AG08395 (cell line): Measurements from ENCODE around the gene PRPF19.

Source experiments
- DNase-seq: peaks from one replicate; pipeline ENCODE4 v3.0.0; 2012; ENCODE audit warnings: mixed read lengths, low spot score

Gene PRPF19

DNA sequence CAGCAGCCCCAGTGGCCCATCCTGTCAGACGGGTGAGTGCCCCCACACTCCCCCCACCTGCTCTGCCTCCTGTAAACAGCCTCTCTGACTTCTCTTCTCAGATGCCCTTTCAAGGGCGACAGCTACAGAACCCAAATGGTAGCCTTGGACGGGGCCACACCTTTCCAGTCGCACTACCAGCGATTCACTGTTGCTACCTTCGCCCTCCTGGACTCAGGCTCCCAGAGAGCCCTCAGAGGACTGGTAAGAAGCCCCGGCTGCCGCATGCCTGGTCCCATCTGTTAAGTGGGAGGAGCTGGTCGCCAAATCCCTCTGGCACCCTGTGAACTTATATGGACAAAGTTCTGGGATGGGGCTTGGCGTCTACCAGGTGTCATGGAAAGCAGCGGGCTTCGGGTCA lies 32.9 kb downstream of the PRPF19 start:
- no peak for DNase-seq

DNA sequence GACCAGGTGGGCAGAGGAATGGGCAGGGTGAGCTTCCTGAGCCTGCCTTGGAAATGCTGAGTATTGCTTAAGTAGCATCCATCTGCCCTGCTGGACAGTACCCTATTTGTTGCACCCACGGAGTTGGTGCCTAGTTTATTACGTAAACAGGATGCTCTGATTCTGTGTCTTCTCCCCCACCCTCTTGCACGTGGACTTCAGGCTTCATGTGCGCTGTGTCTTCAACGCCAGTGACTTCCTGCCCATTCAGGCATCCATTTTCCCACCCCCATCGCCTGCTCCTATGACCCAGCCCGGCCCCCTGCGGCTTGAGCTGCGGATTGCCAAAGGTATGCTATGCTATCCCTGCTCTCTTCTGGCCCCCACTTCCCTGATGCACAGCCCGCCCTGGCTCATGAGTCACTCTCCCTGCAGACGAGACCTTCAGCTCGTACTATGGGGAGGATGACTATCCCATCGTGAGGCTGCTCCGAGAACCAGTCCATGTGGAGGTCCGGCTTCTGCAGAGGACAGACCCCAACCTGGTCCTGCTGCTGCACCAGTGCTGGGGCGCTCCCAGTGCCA lies 33.3 kb downstream of the PRPF19 start:
- DNase-seq, result peak; percentile 52

DNA sequence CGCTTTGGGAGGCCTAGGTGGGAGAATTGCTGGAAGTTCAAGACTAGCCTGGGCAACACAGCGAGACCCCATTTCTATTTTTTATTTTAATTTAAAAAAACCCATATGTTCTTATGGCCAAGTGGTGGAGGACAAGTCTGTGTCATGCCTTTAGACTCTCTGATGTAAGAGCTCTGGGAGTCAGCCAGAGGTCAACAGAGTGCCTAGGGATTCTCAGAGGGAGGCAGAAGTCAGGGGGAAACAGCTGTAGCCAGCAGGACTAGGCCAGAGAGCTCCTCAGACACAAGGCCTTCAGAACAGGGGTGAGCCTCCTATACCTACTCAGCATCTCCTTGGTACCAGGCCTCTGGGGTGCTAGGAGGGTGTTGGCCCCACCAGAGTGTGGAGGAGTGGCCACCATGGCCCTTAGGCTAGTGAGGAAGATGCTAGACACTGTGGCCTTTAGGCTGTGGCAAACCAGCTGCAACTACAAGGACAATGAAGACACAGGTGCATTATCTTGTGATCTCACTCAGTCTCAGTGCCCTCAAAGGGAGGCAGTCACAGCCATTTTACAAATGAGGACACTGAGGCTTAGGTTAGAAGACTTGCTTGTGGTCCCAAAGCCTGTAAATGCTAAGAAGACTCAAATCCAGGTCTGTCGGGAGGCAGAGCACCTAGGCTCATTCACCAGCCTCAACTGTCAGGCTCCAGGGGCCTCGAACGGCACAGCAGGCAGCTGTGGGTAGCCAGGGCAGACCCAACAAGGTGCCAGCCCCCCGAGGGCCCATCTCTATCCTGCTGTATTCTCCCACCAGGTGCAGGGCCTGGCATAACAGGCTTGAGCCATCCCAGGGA lies 34.0 kb downstream of the PRPF19 start:
- peak; percentile 67 for DNase-seq

DNA sequence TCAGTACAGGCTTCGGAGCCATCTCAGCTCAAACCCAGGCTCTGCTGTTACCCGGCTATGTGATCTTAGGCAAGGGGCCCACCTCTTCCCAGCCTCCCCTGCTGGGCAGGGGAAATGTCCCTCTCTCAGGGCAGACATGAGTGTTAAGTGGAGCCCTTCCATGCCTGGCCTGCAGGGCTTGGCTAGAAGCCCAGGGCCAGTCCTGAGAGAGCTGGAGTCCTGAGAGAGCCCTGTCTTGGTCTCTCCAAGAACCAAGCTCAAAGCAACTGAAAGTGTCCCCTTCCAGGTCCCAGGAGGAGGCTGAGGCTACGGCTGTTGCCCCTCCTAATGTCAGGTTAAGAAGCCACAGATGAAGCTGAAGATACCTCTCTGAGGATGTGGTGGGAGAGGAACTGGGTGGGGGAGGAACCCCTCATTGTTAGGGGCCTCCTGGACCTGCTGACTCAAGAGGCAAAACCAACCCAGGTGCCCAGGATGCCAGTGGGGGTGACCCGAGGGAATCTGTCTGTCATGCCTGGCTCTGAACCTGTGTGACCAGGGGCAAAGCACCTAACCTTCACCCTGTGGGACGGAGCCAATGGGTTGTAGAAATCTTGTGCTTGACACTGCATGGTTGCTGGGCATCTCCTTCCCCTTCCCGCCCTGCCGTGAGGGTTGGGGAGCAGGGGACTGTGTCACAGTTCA lies 34.9 kb downstream of the PRPF19 start:
- DNase-seq, result peak; percentile 50

DNA sequence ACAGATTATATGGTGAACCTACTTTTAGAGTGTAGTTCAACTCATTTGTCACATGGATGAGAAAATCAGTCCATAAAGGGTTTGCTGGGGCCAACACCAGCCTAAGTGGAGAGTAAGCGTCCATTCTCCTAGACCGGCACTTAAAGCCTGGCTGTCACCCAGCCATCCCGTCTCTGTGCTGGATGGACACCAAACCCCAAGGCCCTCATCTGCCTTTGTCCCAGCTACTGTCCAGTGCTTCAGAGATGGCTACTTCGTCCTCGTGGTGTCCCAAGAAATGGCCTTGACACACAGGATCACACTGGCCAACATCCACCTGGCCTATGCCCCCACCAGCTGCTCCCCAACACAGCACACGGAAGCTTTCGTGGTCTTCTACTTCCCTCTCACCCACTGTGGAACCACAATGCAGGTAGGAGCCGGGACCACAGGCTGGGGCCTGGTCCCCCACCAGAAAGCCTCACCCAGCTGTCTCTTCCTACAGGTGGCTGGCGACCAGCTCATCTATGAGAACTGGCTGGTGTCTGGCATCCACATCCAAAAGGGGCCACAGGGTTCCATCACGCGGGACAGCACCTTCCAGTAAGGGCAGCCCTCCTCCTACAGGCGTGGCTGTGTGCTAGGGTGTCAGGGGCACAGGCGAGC lies 35.5 kb downstream of the PRPF19 start:
- no peak for DNase-seq

DNA sequence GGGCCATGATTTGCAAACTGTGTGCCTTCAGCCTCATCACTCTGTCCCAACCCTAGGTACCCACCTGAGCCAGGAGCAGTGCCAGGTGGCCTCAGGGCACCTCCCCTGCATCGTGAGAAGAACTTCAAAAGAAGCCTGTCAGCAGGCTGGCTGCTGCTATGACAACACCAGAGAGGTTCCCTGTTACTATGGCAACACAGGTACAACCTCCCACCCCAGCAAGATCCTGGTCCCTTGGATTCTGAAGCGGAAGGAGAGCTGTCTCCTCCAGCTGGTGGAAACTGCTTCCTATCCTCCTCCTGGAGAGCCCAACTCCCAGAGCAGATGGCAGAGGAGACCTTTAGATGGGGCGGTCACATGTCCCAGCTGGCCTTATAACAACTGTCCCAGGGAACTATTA lies 36.1 kb downstream of the PRPF19 start:
- DNase-seq, result no peak

DNA sequence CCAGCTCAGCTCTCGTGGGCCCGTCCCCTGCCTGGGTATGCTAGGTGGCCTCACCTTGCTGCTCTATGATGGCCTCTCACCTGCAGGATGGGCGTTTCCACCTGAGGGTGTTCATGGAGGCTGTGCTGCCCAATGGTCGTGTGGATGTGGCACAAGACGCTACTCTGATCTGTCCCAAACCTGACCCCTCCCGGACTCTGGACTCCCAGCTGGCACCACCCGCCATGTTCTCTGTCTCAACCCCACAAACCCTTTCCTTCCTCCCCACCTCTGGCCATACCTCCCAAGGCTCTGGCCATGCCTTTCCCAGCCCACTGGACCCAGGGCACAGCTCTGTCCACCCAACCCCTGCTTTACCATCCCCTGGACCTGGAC lies 36.9 kb downstream of the PRPF19 start:
- DNase-seq, result no peak

DNA sequence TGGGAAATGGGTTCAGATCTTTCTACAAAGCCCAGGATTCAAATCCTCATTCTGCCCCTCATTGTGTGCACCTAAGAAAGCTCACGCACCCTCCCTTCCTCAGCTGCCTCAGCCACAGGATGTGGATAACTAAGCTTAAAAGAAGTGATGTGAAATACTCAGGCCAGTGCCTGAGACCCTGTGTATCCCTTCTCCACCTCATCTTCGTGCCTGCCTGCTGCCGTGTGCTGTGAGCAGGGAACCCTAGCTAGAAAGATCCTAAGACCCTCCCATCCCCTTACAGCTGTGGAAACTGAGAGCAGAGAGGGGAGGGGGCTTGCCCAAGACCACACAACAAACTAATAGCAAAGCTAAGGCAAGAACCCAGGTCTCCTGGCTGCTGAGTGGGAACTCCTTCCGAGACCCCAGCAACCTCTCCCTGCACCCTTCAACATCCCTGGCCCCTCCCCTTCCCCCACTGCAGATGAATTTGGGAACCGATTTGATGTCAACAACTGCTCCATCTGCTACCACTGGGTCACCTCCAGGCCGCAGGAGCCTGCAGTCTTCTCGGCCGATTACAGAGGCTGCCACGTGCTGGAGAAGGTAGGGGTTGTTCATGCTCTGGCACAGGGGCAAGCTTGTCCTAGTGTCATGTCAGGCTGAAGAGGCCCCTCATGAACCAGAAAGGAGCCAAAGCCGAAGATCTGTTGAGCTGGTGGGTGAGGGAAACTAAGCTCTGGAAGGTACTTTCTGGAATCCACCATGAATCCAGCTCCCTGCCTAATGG lies 37.5 kb downstream of the PRPF19 start:
- no peak for DNase-seq

DNA sequence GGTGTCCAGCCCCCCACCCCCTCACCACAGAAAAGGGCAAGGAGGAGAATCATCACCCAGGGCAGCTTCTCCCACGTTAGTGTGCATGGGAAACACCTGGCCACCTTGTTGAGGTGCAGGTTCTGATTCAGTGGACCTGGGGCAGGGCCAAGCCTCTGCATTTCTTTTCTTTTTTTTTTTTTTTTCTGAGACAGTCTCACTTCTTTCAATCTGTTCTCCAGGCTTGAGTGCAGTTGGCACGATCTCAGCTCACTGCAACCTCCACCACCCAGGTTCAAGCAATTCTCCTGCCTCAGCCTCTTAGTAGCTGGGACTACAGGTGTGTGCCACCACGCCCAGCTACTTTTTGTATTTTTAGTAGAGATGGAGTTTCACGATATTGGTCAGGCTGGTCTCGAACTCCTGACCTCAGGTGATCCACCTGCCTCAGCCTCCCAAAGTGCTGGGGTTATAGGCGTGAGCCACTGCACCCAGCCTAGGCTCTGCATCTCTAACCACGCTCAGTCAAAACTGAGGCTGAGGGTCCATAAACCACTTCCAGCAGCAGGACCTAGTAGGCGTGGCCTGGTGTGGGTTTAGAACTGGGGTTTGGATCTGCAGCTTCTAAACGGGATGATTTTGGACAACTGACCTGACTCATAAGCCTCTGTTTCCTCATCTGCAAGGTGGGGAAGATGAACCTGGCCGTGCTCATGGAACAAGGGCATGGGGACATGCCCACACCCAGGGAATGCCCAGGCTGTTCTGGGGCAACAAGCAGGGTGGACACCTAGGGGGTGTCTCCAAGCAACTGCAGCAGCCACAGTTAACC lies 38.3 kb downstream of the PRPF19 start:
- DNase-seq, result no peak

DNA sequence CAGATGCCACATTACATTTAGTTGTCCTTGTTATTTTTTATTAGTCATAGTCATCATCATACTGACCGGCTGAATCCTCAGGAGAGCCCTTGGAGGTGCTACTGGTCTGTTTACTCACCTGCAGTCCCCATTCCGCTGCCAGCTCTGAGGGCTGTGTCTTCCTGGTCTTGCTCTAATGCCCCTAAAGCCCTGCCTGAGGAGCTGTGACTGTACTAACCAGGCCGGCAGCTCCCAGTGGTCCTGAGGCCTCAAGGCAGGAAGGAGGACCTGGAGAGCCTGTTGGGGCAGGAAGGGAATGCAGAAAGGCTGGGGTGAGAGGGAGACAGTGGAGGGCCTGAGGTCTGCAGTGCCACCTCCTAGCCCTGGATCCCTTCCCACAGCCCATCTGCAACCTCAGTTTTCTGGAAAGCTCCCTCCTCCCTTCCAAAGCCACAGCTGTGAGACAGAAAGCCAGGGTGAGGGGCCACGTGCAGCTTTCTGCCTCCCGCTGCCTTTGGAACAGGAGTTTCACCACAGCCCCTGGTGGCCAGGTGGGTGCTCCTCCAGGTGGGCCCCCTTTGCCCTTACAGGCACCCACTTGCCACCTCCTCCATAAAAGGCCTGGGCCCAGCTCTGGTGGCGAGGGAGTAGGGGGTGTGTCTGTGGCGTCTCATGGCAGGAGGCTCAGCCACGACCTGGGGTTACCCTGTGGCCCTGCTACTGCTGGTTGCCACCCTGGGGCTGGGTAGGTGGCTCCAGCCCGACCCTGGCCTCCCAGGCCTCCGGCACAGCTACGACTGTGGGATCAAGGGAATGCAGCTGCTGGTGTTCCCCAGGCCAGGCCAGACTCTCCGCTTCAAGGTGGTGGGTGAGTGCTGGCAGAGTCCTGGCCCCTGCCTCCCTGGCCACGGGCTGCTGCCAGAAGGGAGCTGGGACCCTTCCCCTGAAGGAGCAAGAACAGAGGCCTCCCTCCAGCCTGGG lies 39.2 kb downstream of the PRPF19 start, which contains the start of gene ZP1:
TSS of gene ZP1 (plus strand) at position 632 of the 960 bp plus-strand sequence. CDS start at position 652, 20 bp downstream.
- DNase-seq, result no peak

DNA sequence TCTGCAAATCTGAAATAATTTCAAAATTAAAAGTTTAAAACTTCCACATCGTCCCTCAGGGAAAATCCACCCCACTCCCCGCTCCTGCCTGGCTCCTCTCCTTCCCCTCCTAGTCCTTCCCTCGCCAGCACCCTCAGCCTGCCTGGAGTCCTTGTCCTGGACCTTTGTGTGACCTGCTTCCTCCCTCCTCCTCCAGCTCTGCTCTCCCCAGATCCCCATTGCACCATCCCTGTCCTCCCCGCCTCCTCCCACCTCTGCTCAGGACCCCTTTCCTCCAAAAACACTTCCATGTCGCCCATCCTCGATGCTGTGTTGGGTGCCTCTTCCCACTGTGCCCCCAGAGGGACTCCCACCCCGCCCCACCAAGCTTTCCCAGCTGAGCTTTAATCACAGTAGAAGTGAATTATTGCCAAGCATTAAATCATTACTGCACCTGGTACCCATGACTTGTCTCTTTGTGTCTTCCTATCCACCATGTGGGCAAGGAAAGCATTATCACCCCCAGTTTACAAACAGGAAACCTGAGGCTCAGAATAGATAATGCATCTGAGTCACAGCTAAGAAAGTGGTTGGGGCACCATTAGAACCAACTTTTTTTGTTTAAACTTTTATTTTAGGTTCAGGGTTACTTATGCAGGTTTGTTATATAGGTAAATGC lies 41.4 kb downstream of the PRPF19 start:
- no peak for DNase-seq

DNA sequence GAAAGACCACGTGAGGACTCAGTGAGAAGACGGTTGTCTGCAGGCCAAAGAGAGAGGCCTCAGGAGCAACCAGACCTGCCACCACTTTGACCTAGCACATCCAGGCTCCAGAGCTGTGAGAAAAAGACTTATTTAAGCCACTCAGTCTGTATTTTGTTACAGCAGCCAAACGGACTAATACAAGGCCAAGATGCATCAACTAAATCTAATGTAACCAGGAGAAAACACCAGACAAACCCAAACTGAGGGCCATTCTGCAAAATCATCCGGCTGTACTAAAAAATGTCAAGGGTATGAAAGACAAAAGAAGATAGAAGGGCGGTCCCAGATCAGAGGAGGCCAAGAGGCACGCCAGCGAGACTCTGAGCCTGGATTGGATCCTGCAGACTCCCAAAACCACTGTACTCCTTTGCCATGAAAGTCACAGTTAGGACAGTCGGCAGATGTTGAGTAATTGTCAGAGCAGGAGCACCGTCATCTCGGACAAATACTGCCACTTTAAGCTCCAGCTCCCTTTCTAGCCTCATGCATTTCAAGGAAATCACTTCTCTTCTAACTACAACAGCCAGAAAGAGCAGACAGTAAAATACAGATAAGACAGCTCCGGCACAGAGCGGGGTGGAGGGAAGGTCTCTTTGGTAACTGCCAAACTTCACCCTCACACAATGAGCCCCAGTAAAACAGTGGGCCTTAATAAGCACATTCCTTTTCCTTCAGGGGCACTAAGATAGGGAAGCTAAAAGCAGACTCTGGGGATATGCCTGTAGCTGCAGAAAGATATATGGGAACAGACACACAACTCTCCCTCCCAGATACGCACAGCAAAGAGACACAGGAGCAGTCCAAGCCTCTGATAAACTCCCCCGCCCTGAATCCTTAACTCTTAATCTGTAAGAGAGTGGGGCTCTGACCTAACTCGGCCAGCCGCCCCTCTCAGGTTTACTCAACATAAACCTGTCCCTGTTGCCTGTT lies 42.5 kb downstream of the PRPF19 start:
- no peak for DNase-seq

DNA sequence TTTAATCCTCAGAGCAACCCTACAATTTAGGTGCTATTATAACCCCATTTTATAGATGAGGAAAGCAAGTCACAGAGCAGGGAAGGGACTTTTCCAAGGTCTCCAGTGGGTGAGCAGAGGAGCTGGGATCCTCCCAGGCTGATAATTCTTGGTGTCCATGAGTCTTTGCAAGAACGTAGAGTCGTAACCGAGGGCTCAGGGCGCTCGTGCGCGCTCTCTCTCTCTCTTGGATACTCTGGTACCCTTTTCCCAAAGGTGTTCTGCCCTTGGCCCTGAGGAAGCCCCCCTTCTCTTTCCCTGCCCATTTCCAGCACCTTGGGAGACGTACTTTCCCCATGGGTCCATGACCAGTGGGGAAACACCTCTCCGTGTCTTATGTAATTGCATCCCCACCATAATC lies 44.2 kb downstream of the PRPF19 start:
- DNase-seq, result no peak

DNA sequence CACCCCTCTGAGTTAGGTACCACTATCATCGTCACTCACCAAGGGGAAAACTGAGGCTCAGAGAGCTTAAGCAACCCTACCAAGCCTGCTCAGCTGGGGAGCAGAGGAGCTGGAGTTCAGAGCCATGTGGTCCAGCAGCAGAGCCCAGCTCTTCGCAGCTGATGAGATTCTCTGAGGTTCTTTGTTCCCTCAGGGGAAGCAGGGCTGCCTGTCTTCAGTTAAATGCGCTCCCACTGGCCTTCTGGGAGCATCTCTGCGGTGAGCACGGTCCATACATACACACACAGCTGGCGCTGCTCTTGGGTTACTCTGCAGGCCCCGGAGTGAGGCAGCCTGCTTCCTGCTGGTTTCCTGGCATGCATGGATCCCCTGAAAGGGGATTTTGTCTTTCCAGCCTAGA lies 45.4 kb downstream of the PRPF19 start:
- DNase-seq, result no peak

DNA sequence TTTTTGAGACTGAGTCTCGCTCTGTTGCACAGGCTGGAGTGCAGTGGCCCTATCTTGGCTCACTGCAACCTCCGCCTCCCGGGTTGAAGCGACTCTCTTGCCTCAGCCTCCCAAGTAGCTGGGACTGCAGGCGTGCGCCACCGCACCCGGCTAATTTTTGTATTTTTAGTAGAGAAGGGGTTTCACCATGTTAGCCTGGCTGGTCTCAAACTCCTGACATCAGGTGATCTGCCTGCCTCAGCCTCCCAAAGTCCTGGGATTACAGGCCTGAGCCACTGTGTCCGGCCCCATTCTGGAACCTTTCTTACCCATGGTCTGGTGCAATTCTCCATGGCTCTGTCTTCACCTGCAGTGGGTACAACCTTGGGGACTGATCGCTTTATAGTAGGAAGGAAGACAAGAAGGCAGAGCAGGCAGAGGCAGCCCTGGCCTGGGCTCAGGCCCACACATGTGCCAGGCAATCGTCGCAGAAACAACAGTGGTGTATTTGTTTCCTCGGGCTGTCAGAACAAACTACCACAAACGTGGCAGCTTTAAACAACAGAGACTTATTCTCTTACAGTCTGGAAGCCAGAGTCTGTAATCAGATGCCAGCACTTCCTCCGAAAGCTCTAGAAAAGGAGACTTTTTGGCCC lies 46.7 kb downstream of the PRPF19 start:
- no peak for DNase-seq

DNA sequence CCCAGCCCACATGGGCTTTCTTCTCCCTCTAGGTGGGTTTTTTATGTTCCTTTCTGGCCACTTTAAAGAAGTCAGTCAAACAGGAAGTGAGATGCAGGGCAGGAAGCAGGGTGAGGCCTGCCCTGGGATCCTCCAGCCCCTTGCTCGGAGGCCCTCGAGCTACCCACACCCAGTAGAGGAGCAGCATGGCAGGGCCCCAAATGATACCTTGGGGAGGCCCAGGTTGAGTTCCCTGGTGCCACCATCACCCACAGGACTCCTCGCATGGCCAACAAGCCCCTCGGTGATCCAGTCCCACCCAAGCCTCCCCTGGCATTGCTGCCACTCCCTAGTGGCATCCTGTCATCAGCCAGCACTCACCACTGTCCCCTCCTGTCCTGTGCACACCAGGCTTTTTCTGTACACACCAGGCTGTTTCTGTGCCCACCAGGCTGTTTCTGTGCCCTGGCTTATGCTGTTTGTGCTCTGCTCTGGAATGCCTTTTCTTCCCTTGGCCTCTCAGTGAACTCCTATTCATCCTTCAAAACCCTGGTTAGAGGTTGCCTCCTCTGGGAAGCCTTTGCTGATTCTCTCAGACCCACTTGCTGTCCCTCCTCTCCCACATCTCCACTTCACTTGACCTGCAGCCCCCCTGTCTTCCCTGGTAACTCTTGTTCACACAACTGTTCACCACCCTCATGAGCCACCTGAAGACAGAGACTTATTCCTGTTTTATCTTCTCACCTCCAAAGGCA lies 47.5 kb downstream of the PRPF19 start:
- no peak for DNase-seq

DNA sequence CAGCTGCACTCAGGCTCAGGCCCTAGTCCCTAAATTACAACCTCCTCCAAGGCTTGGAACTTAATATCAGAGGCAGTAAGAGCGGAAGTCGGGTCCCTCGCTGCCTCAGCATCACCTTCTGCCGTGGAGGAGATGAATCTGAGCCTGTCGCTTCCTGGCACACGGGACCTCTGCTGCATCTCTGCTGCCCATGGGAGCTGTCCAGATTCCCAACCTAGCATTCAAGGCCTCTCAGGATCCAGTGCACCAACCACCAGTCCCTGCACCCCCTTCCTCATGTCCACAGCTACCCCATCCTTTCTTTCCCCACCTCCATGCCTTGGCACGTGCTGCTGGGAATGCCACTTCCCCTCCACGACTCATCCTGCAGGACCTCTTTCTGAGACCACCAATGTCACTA lies 48.1 kb downstream of the PRPF19 start:
- DNase-seq, result no peak
